HepG2 (cell line): ENCODE results near the gene FOXK2. TPM values are rescaled to one million over a fixed set of nuclear protein-coding genes. Genes with fewer than 3 reads are reported as not detected.

Experiments
- ATAC-seq: fragments of 200-7000 bp; cut with Tn5 transposase; 3 replicates; pipeline ENCODE4 v1.9.1; 2020; ENCODE audit warnings: mild to moderate bottlenecking, moderate library complexity
- BruUV-seq: library from RNA; stranded (reverse); fragments of 400-500 nt; replicated peaks from 2 replicates; lab custom pipeline; 2021; lab: Mats Ljungman, UMichigan
- CTCF ChIA-PET: fragments of 300-600 bp; formaldehyde crosslinking; extraction: SDS; loops from one replicate; lab custom pipeline; 2021; ENCODE audit warnings: low total read pairs, inconsistent platforms, low intra/inter-chr PET ratio; lab: Yijun Ruan, JAX
- POLR2A ChIA-PET: fragments of 350-600 bp; sonication (Branson Sonifier 250); formaldehyde crosslinking; loops from one replicate; lab custom pipeline; 2020; ENCODE audit warnings: antibody characterized with exemption, inconsistent platforms; lab: Yijun Ruan, JAX
- DNase-seq: peaks from one replicate; pipeline ENCODE4 v3.0.0-alpha.2; 2015; ENCODE audit warnings: low spot score
- FAIRE-seq: peaks from 3 replicates; lab custom pipeline; 2011; peaks lifted over from hg19 to GRCh38; lab: Jason Lieb, UNC
- H2AFZ ChIP-seq: one replicate; pipeline ENCODE4 v1.6.1; 2011; ENCODE audit warnings: low read length, inconsistent platforms
- H3K27ac ChIP-seq: fragments of 300-600 bp; 3 replicates; pipeline ENCODE4 v1.8.0; 2011; ENCODE audit warnings: mixed run types, mild to moderate bottlenecking, mixed read lengths, low read length, inconsistent platforms; ENCODE audit not compliant: insufficient read depth; ENCODE audit errors: extremely low read length
- H3K27me3 ChIP-seq, 2 experiments: fragments of 200-600 bp in 1 of 2; 2 replicates in 1 of 2; 3 replicates in 1 of 2; pipeline versions ENCODE4 v1.6.0 to v1.8.0; 2011; ENCODE audit warnings: low read length in 2 of 2, mild to moderate bottlenecking in 2 of 2, moderate library complexity in 2 of 2, inconsistent platforms in 1 of 2; ENCODE audit not compliant: insufficient read depth in 2 of 2, control insufficient read depth in 1 of 2
- H3K36me3 ChIP-seq, 2 experiments: fragments of 200-600 bp in 1 of 2; replicated peaks in 1 of 2; 2 replicates in 1 of 2; 3 replicates in 1 of 2; pipeline versions ENCODE4 v1.5.1 to v1.8.0; 2011; ENCODE audit warnings: low read length in 2 of 2, inconsistent platforms in 1 of 2; ENCODE audit not compliant: insufficient read depth in 2 of 2, control insufficient read depth in 1 of 2
- H3K4me1 ChIP-seq: 2 replicates; pipeline ENCODE4 v1.5.1; 2012; ENCODE audit warnings: low read length, inconsistent platforms; ENCODE audit not compliant: insufficient read depth
- H3K4me2 ChIP-seq: 2 replicates; pipeline ENCODE4 v1.6.0; 2011; ENCODE audit warnings: low read depth, low read length, inconsistent platforms
- H3K4me3 ChIP-seq, 3 experiments: fragments of 200-600 bp in 1 of 3; sonication (generic), shearing (Covaris generic) in 1 of 3; replicated peaks in 1 of 3; 2 replicates each; pipeline ENCODE4 v1.5.1; 2011 to 2016; ENCODE audit warnings: low read length in 3 of 3, inconsistent platforms in 2 of 3, low read depth in 2 of 3, mild to moderate bottlenecking in 2 of 3, control low read depth in 1 of 3, mixed read lengths in 1 of 3; ENCODE audit not compliant: insufficient read depth in 1 of 3
- H3K79me2 ChIP-seq: one replicate; pipeline ENCODE4 v1.6.1; 2011; ENCODE audit warnings: low read length, inconsistent platforms; ENCODE audit not compliant: insufficient read depth
- H3K9ac ChIP-seq: 2 replicates; pipeline ENCODE4 v1.6.0; 2011; ENCODE audit warnings: mild to moderate bottlenecking, low read depth, low read length, inconsistent platforms; ENCODE audit not compliant: insufficient read depth
- H3K9me3 ChIP-seq: 2 replicates; pipeline ENCODE4 v1.5.1; 2012; ENCODE audit warnings: mild to moderate bottlenecking, low read length
- H4K20me1 ChIP-seq: 2 replicates; pipeline ENCODE4 v1.6.0; 2011; ENCODE audit warnings: inconsistent platforms, mild to moderate bottlenecking, low read length, moderate library complexity; ENCODE audit not compliant: insufficient read depth
- AGO1 ChIP-seq: fragments of 200-400 bp; formaldehyde crosslinking; IDR thresholded peaks from 2 replicates; pipeline ENCODE4 v1.6.1; 2017; ENCODE audit warnings: mild to moderate bottlenecking, low read depth, low read length, moderate library complexity; ENCODE audit not compliant: poor library complexity, severe bottlenecking
- CEBPZ ChIP-seq: IDR thresholded peaks from 2 replicates; pipeline ENCODE4 v1.6.1; 2012; ENCODE audit warnings: low read length, improper control_type of control experiment
- MNT ChIP-seq: fragments of 450-650 bp; IDR thresholded peaks from 2 replicates; pipeline ENCODE4 v1.6.1; 2016
- NFIB ChIP-seq: sonication (generic); formaldehyde crosslinking; IDR thresholded peaks from 2 replicates; pipeline ENCODE4 v1.9.0; 2021; ENCODE audit warnings: missing genetic modification reagents, mild to moderate bottlenecking, borderline replicate concordance
- NPAS2 ChIP-seq: sonication (generic); formaldehyde crosslinking; IDR thresholded peaks from 2 replicates; pipeline ENCODE4 v1.8.0; 2022; ENCODE audit warnings: mild to moderate bottlenecking, missing genetic modification reagents, borderline replicate concordance
- PAWR ChIP-seq: sonication (generic); formaldehyde crosslinking; IDR thresholded peaks from 2 replicates; pipeline ENCODE4 v1.4.0; 2020; ENCODE audit warnings: missing genetic modification reagents, mild to moderate bottlenecking, borderline replicate concordance
- RAD21 ChIP-seq: fragments of 450-650 bp; formaldehyde crosslinking; IDR thresholded peaks from 2 replicates; pipeline ENCODE4 v1.5.0; 2020; ENCODE audit warnings: mild to moderate bottlenecking
- SAP130 ChIP-seq: IDR thresholded peaks from 2 replicates; pipeline ENCODE4 v1.6.1; 2016; ENCODE audit warnings: low read depth
- SMAD9 ChIP-seq: sonication (generic); formaldehyde crosslinking; IDR thresholded peaks from 2 replicates; pipeline ENCODE4 v1.5.1; 2020; ENCODE audit warnings: mild to moderate bottlenecking, missing genetic modification reagents
- STAG1 ChIP-seq: sonication (generic); formaldehyde crosslinking; IDR thresholded peaks from 2 replicates; pipeline ENCODE4 v1.4.0; 2020; ENCODE audit warnings: missing genetic modification reagents
- TEAD3 ChIP-seq: optimal IDR thresholded peaks from 2 replicates; pipeline ENCODE3; 2016; ENCODE audit warnings: borderline replicate concordance
- ZFP91 ChIP-seq: sonication (generic); formaldehyde crosslinking; IDR thresholded peaks from 2 replicates; pipeline ENCODE4 v1.9.0; 2022; ENCODE audit warnings: missing genetic modification reagents, mild to moderate bottlenecking, borderline replicate concordance
- ZNF3 ChIP-seq: IDR thresholded peaks from 2 replicates; pipeline ENCODE4 v1.7.0; 2017; ENCODE audit warnings: inconsistent platforms
- ZNF546 ChIP-seq: sonication (generic); formaldehyde crosslinking; conservative IDR thresholded peaks from 2 replicates; pipeline ENCODE4 v1.8.1; 2023; ENCODE audit warnings: mild to moderate bottlenecking, missing genetic modification reagents
- ZNF768 ChIP-seq: sonication (generic); formaldehyde crosslinking; IDR thresholded peaks from 2 replicates; pipeline ENCODE4 v1.4.0; 2020; ENCODE audit warnings: missing genetic modification reagents
- WGBS: methylation state at CpG from one replicate; pipeline ENCODE4 v1.1.6; 2017; ENCODE audit warnings: low lambda C conversion rate; 5-methylcytosine and 5-hydroxymethylcytosine counted together
- in situ Hi-C: cut with HindIII; loops from 2 replicates; pipeline ENCODE4 v1.10.0; 2017; ENCODE audit warnings: low pct_unique_long_range_greater_than_20kb; ENCODE audit not compliant: extremely low pct_ligation_motif_present
- intact Hi-C: fragments of 100-400 bp; cut with micrococcal nuclease; formaldehyde crosslinking; loops from one replicate; pipeline ENCODE4 v1.10.0; 2022; ENCODE audit not compliant: unreplicated experiment
- polyA plus RNA-seq, 8 experiments: library from polyadenylated mRNA; depleted of rRNA in 3 of 8; stranded (reverse) in 7 of 8; unstranded in 1 of 8; fragments of >200 nt; fragmentation: Illumina TruSeq in 4 of 8; extraction: Trizol in 4 of 8; gene quantifications; 2 replicates each; pipeline versions ENCODE4 v1.2.1 to v1.2.3, GENCODE V29; 2011 to 2016; ENCODE audit warnings: low read depth in 4 of 8, missing spikeins in 1 of 8, mixed read lengths in 1 of 8; ENCODE audit not compliant: insufficient read depth in 1 of 8
- total RNA-seq, 5 experiments: library from RNA; depleted of rRNA; stranded (reverse); fragments of >200 nt; fragmentation: Illumina TruSeq; extraction: Trizol; gene quantifications; 2 replicates each; pipeline ENCODE4 v1.2.3, GENCODE V29; 2016; ENCODE audit warnings: low read depth in 1 of 5
- TF ChIP-seq, protein P1 (sequence below): sonication (generic); formaldehyde crosslinking; IDR thresholded peaks from 2 replicates; pipeline ENCODE4 v1.5.0; 2020; ENCODE audit warnings: mild to moderate bottlenecking, missing genetic modification reagents

FOXK2 gene
- total and polyA plus RNA-seq, 2 of the 13 experiments (the other 11 are each of a cell fraction or from before 2014, with no cell fraction given): 67.1 to 67.2 TPM

- no peak overlapping the region for H3K9ac ChIP-seq
- no peak overlapping the region for H3K4me3 ChIP-seq
- no peak overlapping the region for H2AFZ ChIP-seq
- no peak for DNase-seq
- BruUV-seq: no TSS peak
- ChIA-PET POLR2A (no interaction called here), CTCF (no interaction called here)
- no peak for ATAC-seq
- H3K27ac ChIP-seq: no peak overlapping the region
- intact Hi-C loops (no loop called here), in situ Hi-C loops (no loop called here)
- no peak overlapping the region for H3K4me2 ChIP-seq
- H3K27me3 ChIP-seq: no peaks in the 10 kb centered on the region
- WGBS: 63% methylated on average over 11 of the region's 15 CpGs
- peaks cover 4 to 11% of the 10 kb centered on the region in 2 experiments; a peak in 3 of 5 replicates for H3K36me3 ChIP-seq
- no peaks in the 10 kb centered on the region for H3K9me3 ChIP-seq
- H3K4me1 ChIP-seq: peaks cover 46% of the 10 kb centered on the region
- FAIRE-seq: no peak
- no peaks in the 10 kb centered on the region for H4K20me1 ChIP-seq
- no peaks in the 10 kb centered on the region for H3K79me2 ChIP-seq
- no peak for TF ChIP-seq CEBPZ
- no peak for TF ChIP-seq ZNF546
- TF ChIP-seq, protein P1, sequence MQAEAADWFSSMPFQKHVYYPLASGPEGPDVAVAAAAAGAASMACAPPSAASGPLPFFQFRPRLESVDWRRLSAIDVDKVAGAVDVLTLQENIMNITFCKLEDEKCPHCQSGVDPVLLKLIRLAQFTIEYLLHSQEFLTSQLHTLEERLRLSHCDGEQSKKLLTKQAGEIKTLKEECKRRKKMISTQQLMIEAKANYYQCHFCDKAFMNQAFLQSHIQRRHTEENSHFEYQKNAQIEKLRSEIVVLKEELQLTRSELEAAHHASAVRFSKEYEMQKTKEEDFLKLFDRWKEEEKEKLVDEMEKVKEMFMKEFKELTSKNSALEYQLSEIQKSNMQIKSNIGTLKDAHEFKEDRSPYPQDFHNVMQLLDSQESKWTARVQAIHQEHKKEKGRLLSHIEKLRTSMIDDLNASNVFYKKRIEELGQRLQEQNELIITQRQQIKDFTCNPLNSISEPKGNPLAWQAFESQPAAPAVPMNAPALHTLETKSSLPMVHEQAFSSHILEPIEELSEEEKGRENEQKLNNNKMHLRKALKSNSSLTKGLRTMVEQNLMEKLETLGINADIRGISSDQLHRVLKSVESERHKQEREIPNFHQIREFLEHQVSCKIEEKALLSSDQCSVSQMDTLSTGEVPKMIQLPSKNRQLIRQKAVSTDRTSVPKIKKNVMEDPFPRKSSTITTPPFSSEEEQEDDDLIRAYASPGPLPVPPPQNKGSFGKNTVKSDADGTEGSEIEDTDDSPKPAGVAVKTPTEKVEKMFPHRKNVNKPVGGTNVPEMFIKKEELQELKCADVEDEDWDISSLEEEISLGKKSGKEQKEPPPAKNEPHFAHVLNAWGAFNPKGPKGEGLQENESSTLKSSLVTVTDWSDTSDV (CRISPR knock-in tag): 0 out of 2 replicates have a peak, but pooled peaks have one; percentile 1
- TF ChIP-seq NPAS2: no peak
- TF ChIP-seq SAP130 (CRISPR knock-in tag): 0 out of 2 replicates have a peak, but pooled peaks have one; percentile 8
- TF ChIP-seq NFIB: 0 out of 2 replicates have a peak, but pooled peaks have one; percentile 47
- no peak for TF ChIP-seq SMAD9 (CRISPR knock-in tag)
- TF ChIP-seq AGO1: no peak
- peak; percentile 11; the same call in 1 of the 2 replicates for TF ChIP-seq ZFP91 (CRISPR knock-in tag)
- TF ChIP-seq TEAD3 (CRISPR knock-in tag): no peak
- TF ChIP-seq ZNF768: peak; percentile 71; the same call in 1 of the 2 replicates
- no peak for TF ChIP-seq MNT
- TF ChIP-seq RAD21 (CRISPR knock-in tag): 0 out of 2 replicates have a peak, but pooled peaks have one; percentile 29
- TF ChIP-seq PAWR (CRISPR knock-in tag): no peak
- TF ChIP-seq STAG1 (CRISPR knock-in tag): peak; percentile 48
- no peak for TF ChIP-seq ZNF3 (CRISPR knock-in tag)
These were observed 28.0 kb upstream of the FOXK2 start for GRCh38 chr17:82491533-82491932.
